ENCODE measurements around the gene EFHB. TPM values are rescaled to one million over a fixed set of nuclear protein-coding genes. Genes with fewer than 3 reads are reported as not detected.
"Not testable (repeated sequence)": the region's sequence is repeated elsewhere in the genome, so short reads cannot be mapped to it uniquely, and the experiment has no call there.

The EFHB gene
- not detected for total RNA-seq
- long read RNA-seq, result 0 reads

DNA sequence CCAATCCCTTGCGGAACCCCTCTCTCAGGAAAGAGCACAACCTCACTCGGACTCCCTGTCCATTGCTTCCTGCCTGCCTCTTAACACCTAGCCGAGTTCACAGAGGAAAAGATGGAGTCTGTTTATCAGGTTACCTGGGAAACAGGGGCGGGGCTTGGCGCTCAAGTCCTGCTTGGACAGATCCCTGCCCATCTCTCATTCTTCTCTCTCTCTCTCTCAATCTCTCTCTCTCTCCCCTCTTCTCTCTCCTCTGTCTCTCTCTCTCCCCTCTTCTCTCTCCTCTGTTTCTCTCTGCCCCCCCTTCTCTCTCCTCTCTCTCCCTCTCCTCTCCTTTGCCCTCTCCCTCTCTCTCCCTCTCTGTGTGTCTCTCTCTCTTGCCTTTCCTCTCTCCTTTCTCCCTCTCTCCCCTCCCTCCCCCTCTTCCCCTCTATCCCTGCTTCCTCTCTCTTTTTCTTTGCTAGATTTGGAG is at the start of gene EFHB:
EFHB (minus strand) TSS at position 120 of the 469 bp plus-strand sequence. CDS start 199 bp downstream, outside the sequence.
- DNase-seq (ENCODE audit: missing footprints), result no peak
- intact Hi-C loops (cut with DNase I), result no loop called here
- ATAC-seq, result no peak

- intact Hi-C loops (cut with DNase I), result no loop called here
- ATAC-seq (no peak), DNase-seq (ENCODE audit: missing footprints) (no peak)
Observed at GRCh38 chr3:19972054-19972453, 38.0 kb upstream of the EFHB start.

GRCh38 chr3:19970327-19970726 is 36.3 kb upstream of the EFHB start:
- ATAC-seq, result peak; percentile 82
- DNase-seq (ENCODE audit: missing footprints), result no peak
- intact Hi-C loops (cut with DNase I), result no loop called here

DNA sequence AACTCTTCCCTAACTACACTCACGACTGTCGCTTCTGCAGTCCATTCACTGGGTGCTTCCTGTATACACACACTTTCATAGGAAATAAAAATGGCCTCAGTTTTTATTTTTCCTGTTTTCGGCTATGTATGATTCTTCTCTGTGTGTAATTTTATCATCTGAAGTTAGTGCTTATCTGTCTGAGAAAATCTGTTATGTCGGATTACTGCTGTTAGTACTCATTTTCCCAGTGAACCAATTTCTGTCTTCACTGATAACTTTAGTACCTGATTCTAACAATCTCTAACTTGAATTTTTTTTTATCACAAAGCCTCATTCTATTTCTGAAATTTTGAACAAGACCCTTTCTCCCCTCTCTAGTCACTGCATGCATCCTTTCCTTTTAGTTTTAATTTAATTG is 33.8 kb upstream of the EFHB start:
- DNase-seq (ENCODE audit: missing footprints) (no peak), ATAC-seq (no peak)
- intact Hi-C loops (cut with DNase I), result no loop called here

- DNase-seq (ENCODE audit: missing footprints) (no peak), ATAC-seq (no peak)
- intact Hi-C loops (cut with DNase I), result no loop called here
Observed at GRCh38 chr3:19967208-19967607, 33.2 kb upstream of the EFHB start.

- ATAC-seq, result peak; percentile 72
- intact Hi-C loops (cut with DNase I), result no loop called here
Observed at GRCh38 chr3:19961960-19962359, 27.9 kb upstream of the EFHB start.

GRCh38 chr3:19960696-19961095 is 26.7 kb upstream of the EFHB start:
- ATAC-seq (no peak), DNase-seq (ENCODE audit: missing footprints) (no peak)
- intact Hi-C loops (cut with DNase I), result no loop called here

More at GRCh38 chr3:19961960-19962359, 27.9 kb upstream of the EFHB start:
- DNase-seq (ENCODE audit: missing footprints), result no peak

GRCh38 chr3:19959505-19959904 is 25.5 kb upstream of the EFHB start:
- DNase-seq (ENCODE audit: missing footprints) (no peak), ATAC-seq (no peak)
- intact Hi-C loops (cut with DNase I), result no loop called here

GRCh38 chr3:19957354-19957753 is 23.3 kb upstream of the EFHB start:
- DNase-seq (ENCODE audit: missing footprints); ATAC-seq; intact Hi-C loops (cut with DNase I): not testable (repeated sequence)

GRCh38 chr3:19954676-19955075 is 20.7 kb upstream of the EFHB start:
- ATAC-seq (no peak), DNase-seq (ENCODE audit: missing footprints) (no peak)
- intact Hi-C loops (cut with DNase I), result no loop called here

- DNase-seq (ENCODE audit: missing footprints) (no peak), ATAC-seq (no peak)
- intact Hi-C loops (cut with DNase I), result no loop called here
Observed at GRCh38 chr3:19950316-19950715, 16.3 kb upstream of the EFHB start.

DNA sequence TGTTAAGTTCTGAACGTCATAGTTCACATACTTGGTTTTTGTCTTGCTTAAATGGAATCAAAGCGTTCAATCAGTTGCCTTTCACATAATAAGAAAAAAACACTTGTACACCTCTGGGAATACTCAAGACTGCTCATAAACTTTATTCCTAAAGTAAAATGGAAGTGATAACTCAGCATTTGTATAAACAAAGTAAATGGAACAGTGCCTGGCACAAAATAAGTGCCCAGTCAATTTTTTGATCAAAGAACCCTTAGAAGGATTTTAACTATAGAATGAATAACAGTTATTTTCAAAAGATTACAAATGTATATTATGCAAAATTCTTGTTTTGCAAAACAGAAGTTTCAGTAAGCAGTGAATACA is 14.2 kb upstream of the EFHB start:
- no peak for ATAC-seq
- intact Hi-C loops (cut with DNase I), result no loop called here

GRCh38 chr3:19947549-19948225 is 13.7 kb upstream of the EFHB start:
- no peak for DNase-seq (ENCODE audit: missing footprints)
- intact Hi-C loops (cut with DNase I), result loop anchor here (2.0 kb wide), 2 partner anchors 59 to 93 kb away; partner anchors contain the start of gene KAT2B
- ATAC-seq, result peak; percentile 14

More for the DNA sequence above, 14.2 kb upstream of the EFHB start:
- DNase-seq (ENCODE audit: missing footprints), result no peak

GRCh38 chr3:19946832-19947548 is 13.0 kb upstream of the EFHB start, which contains the start of gene RAB5A:
Gene RAB5A (plus strand): TSS chr3:19947097. CDS start chr3:19950899, 3,802 bp downstream.
- intact Hi-C loops (cut with DNase I), result loop anchor here (2.0 kb wide), 2 partner anchors 58 to 94 kb away; partner anchors contain the start of gene KAT2B
- peak; percentile 99 for DNase-seq (ENCODE audit: missing footprints)
- peak; percentile 98 for ATAC-seq

DNA sequence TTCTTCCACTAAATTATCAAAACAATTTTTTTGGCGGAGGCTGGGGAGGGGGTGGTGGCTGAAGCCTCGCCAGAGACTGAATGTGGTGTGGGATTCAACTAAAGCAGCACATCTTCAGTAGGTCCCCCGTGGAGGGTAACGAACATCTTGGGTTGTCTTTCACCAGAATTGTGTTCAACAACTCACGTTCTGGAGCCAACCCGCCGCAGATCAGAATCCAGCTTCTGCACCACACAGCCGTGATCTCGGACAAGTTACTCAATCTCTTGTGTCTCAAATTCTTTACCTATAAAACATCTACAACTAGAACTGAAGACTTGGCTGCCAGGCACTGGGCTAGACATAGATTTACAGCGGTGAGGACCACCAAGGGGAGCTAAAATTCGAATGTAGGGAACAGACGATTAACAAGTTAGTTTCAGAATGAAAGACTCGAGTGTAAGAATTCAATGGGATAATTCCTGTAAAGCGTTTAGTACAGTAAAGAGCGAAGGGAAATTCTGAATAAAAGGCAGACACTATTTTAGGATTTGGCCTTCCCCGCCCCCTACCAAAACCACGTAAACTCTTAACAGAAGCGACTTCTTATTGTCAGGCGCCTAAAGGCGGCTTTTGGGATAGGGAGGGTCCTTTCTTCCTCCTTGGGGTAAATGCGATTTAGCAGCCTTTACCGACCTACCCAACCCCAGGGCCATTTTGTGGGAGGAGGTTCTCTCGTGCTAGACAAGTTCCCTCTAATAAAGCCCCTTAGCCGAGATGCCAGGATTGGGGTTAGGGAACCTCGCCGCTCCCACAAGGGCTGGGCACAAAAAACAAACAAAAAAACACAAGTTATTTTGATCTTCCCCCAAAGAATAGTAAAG is 12.2 kb upstream of the EFHB start:
- ATAC-seq (peak; percentile 3), DNase-seq (ENCODE audit: missing footprints) (no peak)
- intact Hi-C loops (cut with DNase I), result loop anchor here (2.0 kb wide), 3 partner anchors 57 to 241 kb away; partner anchors contain the start of genes KAT2B and SGO1

DNA sequence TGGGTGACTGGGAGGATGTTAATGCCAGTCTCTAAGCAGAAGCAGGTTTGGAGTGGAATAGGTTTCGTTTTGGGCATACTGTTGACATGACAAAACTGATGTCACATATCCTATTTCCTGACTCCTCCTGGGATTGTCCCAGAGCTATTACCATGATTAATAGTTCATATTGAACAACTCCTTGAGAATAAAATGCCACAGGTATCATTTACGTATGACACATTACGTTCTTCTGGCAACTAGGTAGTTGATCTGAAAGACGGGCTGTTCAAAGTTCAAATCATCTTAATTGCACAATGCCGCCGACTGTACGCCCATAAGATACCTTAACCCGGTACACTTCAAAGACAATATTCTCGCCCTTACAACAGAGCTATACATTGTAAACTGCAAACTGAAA is 11.5 kb upstream of the EFHB start:
- ATAC-seq, result no peak
- intact Hi-C loops (cut with DNase I), result loop anchor here (2.0 kb wide), 1 partner anchor 241 kb away; the partner anchor contains the start of gene SGO1
- no peak for DNase-seq (ENCODE audit: missing footprints)

DNA sequence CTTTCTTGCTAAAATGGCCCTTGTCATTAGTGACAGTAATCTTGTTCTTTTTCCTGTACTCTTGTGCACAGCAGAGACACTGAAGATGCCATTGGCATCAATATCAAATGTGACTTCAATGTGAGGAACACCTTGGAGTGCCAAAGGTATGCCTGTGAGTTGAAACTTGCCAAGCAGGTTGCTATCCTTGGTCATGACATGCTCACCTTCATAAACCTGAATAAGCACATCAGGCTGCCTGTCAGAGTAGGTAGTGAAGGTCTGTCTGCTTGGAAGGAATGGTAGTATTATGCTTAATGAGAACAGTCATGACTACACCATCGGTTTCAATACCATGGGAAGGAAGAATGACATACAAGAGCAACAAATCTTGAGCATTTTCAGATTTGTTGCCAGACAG is 6.6 kb upstream of the EFHB start:
- ATAC-seq (no peak), DNase-seq (ENCODE audit: missing footprints) (no peak)
- intact Hi-C loops (cut with DNase I), result no loop called here

DNA sequence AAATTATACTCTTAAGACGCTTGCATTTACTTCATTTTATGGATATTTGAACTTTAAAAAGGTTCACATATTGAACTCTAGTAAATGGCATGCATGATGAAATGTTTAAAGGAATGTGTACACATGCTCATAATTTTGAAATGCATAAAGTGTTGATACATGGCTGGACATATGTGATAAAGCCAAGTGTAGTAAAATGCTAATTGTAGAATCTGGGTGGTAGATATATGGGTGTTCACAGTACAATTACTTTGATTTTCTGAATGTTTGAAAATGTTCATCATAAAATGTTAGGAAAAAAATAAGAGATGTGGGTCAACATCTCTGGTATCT is 4.2 kb upstream of the EFHB start:
- intact Hi-C loops (cut with DNase I), result no loop called here
- ATAC-seq, result no peak

More for the DNA sequence above, 4.2 kb upstream of the EFHB start:
- no peak for DNase-seq (ENCODE audit: missing footprints)

All from Right ventricle myocardium inferior (tissue), 1 donor.